Stimulated activated CD8-positive, alpha-beta memory T cell treated with anti-CD3 and anti-CD28 coated beads, Interleukin-15, amount 100 ng/mL, for 1 hour (primary cell): ENCODE data around the gene CHN1.

ENCODE experiments used
- DNase-seq: peaks from one replicate; pipeline ENCODE4 v3.0.0-alpha.2; 2020; ENCODE audit warnings: low read depth

The CHN1 gene

GRCh38 chr2:174764280-174765255, 240.6 kb downstream of the CHN1 start, which contains the start of gene CHRNA1:
Gene CHRNA1, minus strand, starts transcription at chr2:174764472. Its CDS starts 78 bp downstream, at chr2:174764394.
- DNase-seq, result no peak

- DNase-seq, result no peak
Measured at GRCh38 chr2:174763780-174764179, 241.4 kb downstream of the CHN1 start.

GRCh38 chr2:174762464-174762863, 242.7 kb downstream of the CHN1 start:
- no peak for DNase-seq

DNA sequence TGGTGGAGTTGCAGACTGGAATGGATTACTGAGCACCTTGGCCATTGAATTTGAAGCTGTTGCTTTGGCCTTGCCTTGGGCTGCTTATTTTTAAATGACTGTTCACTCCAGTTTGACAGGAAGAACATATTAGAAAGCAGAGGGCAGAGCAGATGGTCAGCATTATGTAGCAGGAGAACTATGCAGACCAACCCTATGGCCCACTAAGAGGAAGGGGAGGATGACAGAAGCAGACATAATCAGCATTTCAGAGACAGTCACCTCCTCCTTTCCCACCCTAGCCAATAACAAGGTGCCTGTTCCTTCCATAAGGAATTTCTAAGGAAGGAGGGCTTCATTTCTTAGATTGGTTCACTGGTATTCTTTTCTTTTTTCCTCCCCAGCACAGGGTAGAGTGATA, 243.3 kb downstream of the CHN1 start:
- DNase-seq, result no peak

DNA sequence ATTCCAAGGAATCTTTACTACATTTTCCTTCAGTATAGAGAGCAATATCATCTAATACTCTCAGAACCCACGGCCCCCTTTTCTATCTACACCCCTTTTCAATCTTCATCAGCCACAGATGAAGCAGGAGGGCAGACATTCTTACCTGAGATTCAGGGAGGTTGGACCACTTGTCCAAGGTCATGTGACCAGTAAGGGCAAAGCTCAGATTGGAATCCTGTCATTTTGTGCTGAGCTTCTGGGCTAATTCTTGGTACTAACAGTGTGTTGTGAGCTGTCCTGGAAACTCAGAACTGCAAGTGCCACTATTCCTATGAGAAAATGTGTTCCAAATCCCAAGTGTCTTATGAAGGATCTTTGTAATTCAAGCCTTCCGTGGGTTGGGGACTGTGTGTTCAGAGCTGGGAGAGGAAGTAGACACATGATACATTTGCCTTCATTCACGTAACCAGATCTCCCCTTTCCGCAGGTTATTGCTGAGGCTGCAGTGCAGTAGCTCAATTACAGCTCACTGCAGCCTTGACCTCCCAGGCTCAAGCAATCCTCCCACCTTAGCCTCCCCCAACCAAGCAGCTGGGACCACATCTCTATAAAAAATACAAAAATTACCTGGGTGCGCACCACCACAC, 244.2 kb downstream of the CHN1 start:
- DNase-seq, result no peak

GRCh38 chr2:174759381-174760065, 245.7 kb downstream of the CHN1 start:
- DNase-seq, result no peak

DNA sequence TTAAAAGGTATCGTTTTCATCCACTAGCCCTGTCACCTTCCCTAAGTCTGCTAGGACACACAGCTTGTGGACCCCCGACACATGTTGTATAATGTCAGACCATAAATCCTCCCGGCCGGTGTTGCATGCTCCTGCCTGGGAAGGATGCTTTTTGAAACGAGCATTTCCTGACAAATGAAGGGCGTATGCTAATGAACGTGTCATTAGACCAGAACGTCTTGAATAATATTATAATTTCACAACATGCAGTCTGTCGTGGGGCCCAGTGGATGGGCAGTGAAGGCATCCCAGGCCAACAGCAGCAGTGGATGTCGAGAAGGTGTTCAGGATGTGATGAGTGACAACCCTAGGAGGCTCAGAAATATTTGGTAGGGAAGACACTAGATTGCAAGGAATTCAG, 248.4 kb downstream of the CHN1 start:
- no peak for DNase-seq

DNA sequence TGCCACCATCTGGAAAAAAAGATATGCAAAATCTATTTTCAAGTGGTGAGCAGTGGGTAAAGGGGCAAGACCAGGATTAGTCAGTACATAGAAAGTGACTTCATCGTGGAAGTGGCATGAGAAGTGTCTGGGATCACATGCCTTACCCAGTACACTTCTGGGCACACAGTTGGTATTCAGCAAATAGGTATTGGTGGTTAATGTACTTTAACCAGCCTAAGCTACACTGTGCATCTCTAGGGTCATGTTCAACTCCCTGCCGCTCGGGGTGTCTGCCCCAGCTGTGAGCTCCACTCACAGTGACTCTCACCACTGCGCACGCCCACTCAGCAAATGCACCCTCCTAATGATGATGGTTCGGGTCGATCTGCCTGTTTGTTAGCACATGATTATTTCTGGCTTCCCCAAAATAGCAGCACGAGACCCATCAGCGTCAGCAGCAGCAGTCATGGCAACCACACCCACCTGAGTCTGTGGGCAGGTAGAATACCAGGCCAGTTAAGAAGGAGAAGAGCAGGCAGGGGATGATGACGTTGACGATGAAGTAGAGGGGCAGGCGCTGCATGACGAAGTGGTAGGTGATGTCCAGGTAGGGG, 252.0 kb downstream of the CHN1 start:
- DNase-seq, result no peak

- no peak for DNase-seq
Measured at GRCh38 chr2:174752403-174753037, 252.7 kb downstream of the CHN1 start.

DNA sequence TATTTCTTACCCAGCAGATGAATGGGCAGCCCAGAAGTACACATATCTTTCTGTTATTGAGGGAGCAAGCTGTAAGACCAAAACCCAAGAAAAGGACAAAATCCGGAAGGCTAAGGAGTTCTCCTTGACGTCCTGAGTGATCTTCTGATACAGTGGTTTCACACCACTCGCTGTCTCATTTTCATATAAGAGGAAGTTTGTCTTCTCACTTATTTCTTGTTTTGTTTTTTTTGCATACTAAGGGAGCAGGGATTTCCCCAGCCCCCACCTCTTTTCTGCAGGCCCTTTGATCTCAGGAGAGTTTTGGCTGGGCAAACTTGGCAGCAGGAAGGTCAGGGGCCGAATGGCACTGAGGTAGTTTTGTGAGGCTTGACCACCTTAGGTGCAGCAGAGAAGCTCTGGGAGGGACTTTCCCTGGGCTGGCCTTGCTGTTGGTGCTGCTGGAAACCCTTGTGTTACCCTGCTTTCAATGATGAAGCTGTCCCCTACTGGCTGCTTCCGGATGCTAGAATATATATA, 254.2 kb downstream of the CHN1 start:
- no peak for DNase-seq

DNA sequence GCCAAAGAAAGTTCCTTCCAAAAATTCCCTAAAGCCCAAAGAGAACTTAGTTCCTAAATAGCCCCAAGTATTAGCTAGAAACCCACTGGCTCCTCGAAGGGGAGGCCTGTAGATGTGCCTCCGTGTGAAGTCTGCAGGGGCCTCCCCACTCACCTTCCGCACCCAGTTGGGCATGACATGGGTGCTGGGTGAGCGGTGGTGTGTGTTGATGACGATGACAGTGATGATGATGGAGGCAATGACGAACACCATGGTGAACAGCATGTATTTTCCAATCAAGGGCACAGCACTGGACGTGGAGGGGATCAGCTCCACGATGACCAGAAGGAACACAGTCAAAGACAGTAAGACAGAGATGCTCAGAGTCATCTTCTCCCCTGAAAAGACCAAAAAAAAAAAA, 255.4 kb downstream of the CHN1 start:
- no peak for DNase-seq

- peak; percentile 46 for DNase-seq
Measured at GRCh38 chr2:174748948-174749347, 256.2 kb downstream of the CHN1 start.
